ENCODE measurements around the gene WDR73. TPM values are rescaled to one million over a fixed set of nuclear protein-coding genes. Genes with fewer than 3 reads are reported as not detected.

WDR73 gene
- total RNA-seq = 8.6 and 16.8 TPM in 2 replicates

DNA sequence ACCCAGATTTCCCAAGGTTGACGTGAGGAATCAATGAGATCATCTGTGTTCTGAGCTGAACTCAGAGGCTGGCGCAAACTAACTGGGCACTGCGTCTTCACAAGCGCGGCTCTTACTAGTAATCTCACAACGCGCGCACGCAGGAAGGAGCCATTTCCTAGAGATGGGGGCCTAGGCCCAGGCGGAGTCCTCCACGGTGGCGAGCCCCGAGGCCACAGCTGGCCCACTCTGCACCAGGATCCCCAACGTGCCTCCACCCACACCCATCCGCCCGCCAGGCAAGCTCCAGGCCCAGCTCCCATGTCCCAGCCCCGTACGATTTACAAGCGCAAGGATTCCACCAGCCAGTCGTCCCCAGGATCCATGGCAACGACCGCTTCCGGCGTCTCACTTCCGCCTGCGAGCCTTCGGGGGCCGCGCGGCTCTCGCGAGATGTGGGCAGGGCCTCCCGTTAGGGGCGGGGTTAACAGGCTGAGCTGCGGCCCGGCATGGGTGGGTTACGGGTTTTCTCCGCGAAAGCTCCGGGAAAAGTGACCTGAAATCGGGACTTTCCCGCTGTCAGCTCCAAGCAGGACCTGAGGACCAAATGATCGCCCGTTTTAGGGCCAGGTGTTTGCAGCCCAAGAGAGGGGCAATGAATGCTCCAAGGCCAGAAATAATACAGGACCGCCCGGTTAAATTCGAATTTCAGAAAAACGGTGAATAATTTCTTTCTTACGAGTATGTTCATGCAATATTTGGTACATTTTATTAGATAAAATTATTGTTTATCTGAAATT is at the start of gene WDR73:
WDR73 (minus strand) TSS at position 374 of the 779 bp plus-strand sequence; CDS start at position 365, 9 bp downstream.

DNA sequence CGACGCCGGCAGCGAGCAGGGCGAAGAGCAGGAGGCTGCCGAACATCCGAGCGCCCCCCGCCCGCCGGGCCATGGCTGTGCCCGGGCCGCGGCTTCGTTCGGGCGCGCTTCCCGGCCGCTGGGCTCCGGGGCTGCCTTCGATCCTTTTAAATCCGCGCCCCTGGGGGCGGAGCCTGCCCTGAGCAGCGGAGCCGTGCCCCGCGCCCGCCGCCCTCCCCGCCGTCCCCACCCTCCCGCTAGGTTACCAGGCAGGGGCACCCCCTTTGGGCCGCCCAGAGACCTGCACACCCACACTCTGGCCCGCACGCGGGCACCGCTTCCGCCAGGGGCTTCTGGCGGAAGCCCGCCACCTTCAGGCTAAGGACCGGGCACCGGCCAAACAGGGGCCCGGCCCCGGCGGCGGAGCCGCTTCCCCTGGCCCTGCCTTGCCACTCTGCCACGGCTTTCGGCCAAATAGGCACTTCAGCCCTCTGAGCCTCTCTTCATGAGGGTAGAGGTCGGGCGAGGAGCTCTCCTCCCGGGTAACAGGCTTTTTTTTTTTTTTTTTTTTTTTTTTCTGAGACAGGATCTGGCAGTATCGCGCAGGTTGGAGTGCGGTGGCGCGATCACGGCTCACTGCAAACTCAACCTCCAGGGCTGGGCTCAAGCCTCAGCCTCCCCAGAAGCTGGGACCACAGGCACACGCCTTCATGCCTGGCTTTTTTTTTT is 4.2 kb upstream of the WDR73 start, which contains the start of gene NMB:
NMB (minus strand) TSS at position 120 of the 708 bp plus-strand sequence; CDS start at position 73, 47 bp downstream.

DNA sequence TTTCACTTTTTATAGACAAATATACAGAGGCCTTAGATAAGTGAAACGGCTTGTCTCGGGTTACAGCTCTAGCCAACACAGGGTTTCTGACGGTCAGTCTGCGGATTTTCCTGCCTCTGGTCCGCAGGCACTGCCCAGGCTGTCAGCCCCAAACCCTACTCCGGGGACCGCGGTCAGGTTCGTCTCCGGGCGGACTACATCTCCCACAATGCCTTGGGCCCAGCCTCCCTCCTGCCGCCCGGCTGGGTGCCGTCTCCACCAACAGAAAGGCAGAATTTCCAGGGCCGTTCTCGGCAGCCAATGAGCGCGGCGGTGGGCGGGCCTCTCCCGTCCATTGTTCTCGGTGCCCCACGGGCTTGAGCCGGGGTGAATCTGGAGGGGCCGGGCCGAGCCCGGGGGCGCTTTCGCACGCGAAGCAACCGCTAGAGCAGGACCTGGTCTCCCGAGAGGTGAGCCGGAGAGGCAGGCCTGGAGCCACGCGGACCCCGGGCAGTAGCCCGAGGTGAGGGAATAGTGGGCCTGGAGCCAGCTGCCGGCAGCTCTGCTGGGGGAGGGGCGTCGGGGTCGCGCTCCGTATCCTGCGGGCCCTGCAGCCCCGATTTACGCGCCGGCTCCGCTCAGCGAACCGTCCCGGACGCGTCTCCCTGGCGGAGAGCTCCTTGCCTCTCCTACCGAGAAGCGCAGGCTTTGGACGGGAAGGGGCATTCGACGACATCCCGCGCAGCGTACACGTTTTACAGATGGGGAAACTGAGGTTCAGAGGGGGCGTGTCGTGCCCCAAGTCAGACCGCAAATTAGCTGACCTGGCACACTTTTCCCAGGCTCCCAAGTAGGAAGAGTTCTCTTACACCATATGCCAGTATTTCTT is 53.2 kb downstream of the WDR73 start, which contains the start of gene ZSCAN2:
ZSCAN2 (plus strand) TSS at position 323 of the 868 bp plus-strand sequence. CDS start 2,919 bp downstream, outside the sequence.

Other genes with a start within 250 kb of the WDR73 start
- 9.0 and 14.1 TPM in 2 replicates for gene ZSCAN2, start 53.3 kb downstream of the WDR73 start, total RNA-seq
- gene NMB, start 3.9 kb upstream of the WDR73 start, total RNA-seq = 6.9 and 14.9 TPM in 2 replicates
- gene SEC11A, start 61.9 kb upstream of the WDR73 start, total RNA-seq = 244 and 247 TPM in 2 replicates
- 4.6 and 6.3 TPM in 2 replicates for gene ZNF592, start 94.3 kb upstream of the WDR73 start, total RNA-seq
- under 0.01 and 0.29 TPM in 2 replicates for gene ALPK3, start 163.1 kb upstream of the WDR73 start, total RNA-seq
- not detected in 2 replicates for gene SLC28A1, start 230.4 kb upstream of the WDR73 start, total RNA-seq

Measured in myometrial cell (primary cell).